Measurements from ENCODE around the gene MSH3. TPM values are rescaled to one million over a fixed set of nuclear protein-coding genes. Genes with fewer than 3 reads are reported as not detected.

MSH3 gene
- polyA plus RNA-seq, 3 donors = 4.5 to 9.9 (median 8.0) TPM

- H3K4me3 ChIP-seq (replicated peaks in 1 of 3; ENCODE audit: low read depth in 2 of 3, low read length in 3 of 3) = no peak overlapping the region
- H4K20me1 ChIP-seq (ENCODE audit: insufficient read depth, low read length) = no peaks in the 10 kb centered on the region
- no peaks in the 10 kb centered on the region for H3K9me3 ChIP-seq (replicated peaks in 1 of 2; ENCODE audit: control insufficient read depth in 1 of 2, insufficient read depth in 1 of 2, low read length in 2 of 2)
- H3K27ac Mint-ChIP-seq = no peak overlapping the region
- H3K4me2 ChIP-seq (replicated peaks; ENCODE audit: extremely low read depth, low read length, poor library complexity, severe bottlenecking) = no peak overlapping the region
- no peak overlapping the region for H2AFZ ChIP-seq (ENCODE audit: insufficient read depth, low read depth, low read length, poor library complexity, severe bottlenecking)
- H3K4me1 Mint-ChIP-seq = peaks cover 8% of the 10 kb centered on the region
- DNase-seq = no peak
- WGBS (ENCODE audit: insufficient coverage) = no CpG with 5 or more reads among the region's 1 CpG
- H3K36me3 ChIP-seq (replicated peaks in 1 of 2; ENCODE audit: control insufficient read depth in 1 of 2, insufficient read depth in 2 of 2, low read length in 2 of 2) = peaks cover 55 to 85% of the 10 kb centered on the region in 2 donors
- peaks cover 66 to 84% of the 10 kb centered on the region in 2 donors for H3K36me3 Mint-ChIP-seq
- intact Hi-C loops (cut with micrococcal nuclease) = no loop called here
- no peak overlapping the region for H3K4me3 Mint-ChIP-seq
- no peak overlapping the region for H3K27ac ChIP-seq (ENCODE audit: low read depth in 1 of 2, low read length in 2 of 2)
- H3K4me1 ChIP-seq (ENCODE audit: control insufficient read depth in 1 of 2, insufficient read depth in 2 of 2, low read length in 2 of 2) = no peaks in the 10 kb centered on the region
- no peaks in the 10 kb centered on the region for H3K79me2 ChIP-seq (ENCODE audit: insufficient read depth, low read length)
- no peaks in the 10 kb centered on the region for H3K27me3 ChIP-seq (ENCODE audit: control insufficient read depth in 2 of 2, insufficient read depth in 2 of 2, low read length in 2 of 2)
- no peaks in the 10 kb centered on the region for H3K27me3 Mint-ChIP-seq (ENCODE audit: low read depth in 3 of 3)
- H3K9me3 Mint-ChIP-seq = peaks cover 0 to 1% (median 0%) of the 10 kb centered on the region in 7 donors
- no peak for TF ChIP-seq CTCF (IDR thresholded peaks at IDR 0.05)
- no peak overlapping the region for H3K9ac ChIP-seq (ENCODE audit: insufficient read depth, low read length, poor library complexity, severe bottlenecking)
These were observed 91.0 kb downstream of the MSH3 start for GRCh38 chr5:80745490-80745889.

- no peak overlapping the region for H3K4me3 Mint-ChIP-seq
- Histone ChIP-seq H3K79me2 (ENCODE audit: insufficient read depth, low read length) (no peaks in the 10 kb centered on the region), H3K9ac (ENCODE audit: insufficient read depth, low read length, poor library complexity, severe bottlenecking) (no peak overlapping the region), H3K4me1 (ENCODE audit: control insufficient read depth in 1 of 2, insufficient read depth in 2 of 2, low read length in 2 of 2) (no peaks in the 10 kb centered on the region), H3K27ac (ENCODE audit: low read depth in 1 of 2, low read length in 2 of 2) (no peak overlapping the region), H2AFZ (ENCODE audit: insufficient read depth, low read depth, low read length, poor library complexity, severe bottlenecking) (no peak overlapping the region), H3K4me3 (replicated peaks in 1 of 3; ENCODE audit: low read depth in 2 of 3, low read length in 3 of 3) (no peak overlapping the region), H3K36me3 (replicated peaks in 1 of 2; ENCODE audit: control insufficient read depth in 1 of 2, insufficient read depth in 2 of 2, low read length in 2 of 2) (peaks cover 47 to 78% of the 10 kb centered on the region in 2 donors), H3K4me2 (replicated peaks; ENCODE audit: extremely low read depth, low read length, poor library complexity, severe bottlenecking) (no peak overlapping the region), H4K20me1 (ENCODE audit: insufficient read depth, low read length) (no peaks in the 10 kb centered on the region), H3K27me3 (ENCODE audit: control insufficient read depth in 2 of 2, insufficient read depth in 2 of 2, low read length in 2 of 2) (no peaks in the 10 kb centered on the region), H3K9me3 (replicated peaks in 1 of 2; ENCODE audit: control insufficient read depth in 1 of 2, insufficient read depth in 1 of 2, low read length in 2 of 2) (no peaks in the 10 kb centered on the region)
- H3K9me3 Mint-ChIP-seq = peaks cover 0 to 1% (median 0%) of the 10 kb centered on the region in 7 donors
- intact Hi-C loops (cut with micrococcal nuclease) = no loop called here
- H3K4me1 Mint-ChIP-seq = peaks cover 3% of the 10 kb centered on the region
- no peak overlapping the region for H3K27ac Mint-ChIP-seq
- H3K27me3 Mint-ChIP-seq (ENCODE audit: low read depth in 3 of 3) = no peaks in the 10 kb centered on the region
- no peak for TF ChIP-seq CTCF (IDR thresholded peaks at IDR 0.05)
- peaks cover 71 to 72% of the 10 kb centered on the region in 2 donors for H3K36me3 Mint-ChIP-seq
- no peak for DNase-seq
- WGBS (ENCODE audit: insufficient coverage) = 100% methylated on average over 2 of the region's 3 CpGs
These were observed 93.5 kb downstream of the MSH3 start for GRCh38 chr5:80747922-80748321.
